Measurements from ENCODE around the gene PLCH1.

The PLCH1 gene

GRCh38 chr3:155453512-155453911, 291.4 kb downstream of the PLCH1 start:
- no peak for DNase-seq

- DNase-seq, result no peak
These were observed 295.1 kb downstream of the PLCH1 start for GRCh38 chr3:155449613-155450267.

GRCh38 chr3:155448531-155448930, 296.3 kb downstream of the PLCH1 start:
- DNase-seq, result no peak

GRCh38 chr3:155446366-155446765, 298.5 kb downstream of the PLCH1 start:
- no peak for DNase-seq

- DNase-seq, result no peak
These were observed 300.1 kb downstream of the PLCH1 start for GRCh38 chr3:155444771-155445170.

- DNase-seq, result no peak
These were observed 301.1 kb downstream of the PLCH1 start for GRCh38 chr3:155443815-155444214.

GRCh38 chr3:155442072-155442471, 302.8 kb downstream of the PLCH1 start:
- DNase-seq, result no peak

- no peak for DNase-seq
These were observed 303.4 kb downstream of the PLCH1 start for GRCh38 chr3:155441506-155441905.

GRCh38 chr3:155441026-155441425, 303.8 kb downstream of the PLCH1 start:
- DNase-seq, result no peak

GRCh38 chr3:155435821-155436220, 309.1 kb downstream of the PLCH1 start:
- DNase-seq, result no peak

GRCh38 chr3:155431856-155432570, 312.9 kb downstream of the PLCH1 start:
- DNase-seq, result no peak

GRCh38 chr3:155428563-155428962, 316.3 kb downstream of the PLCH1 start:
- no peak for DNase-seq

GRCh38 chr3:155426524-155427230, 318.2 kb downstream of the PLCH1 start:
- DNase-seq, result no peak

- DNase-seq, result no peak
These were observed 319.5 kb downstream of the PLCH1 start for GRCh38 chr3:155425396-155425795.

GRCh38 chr3:155424323-155424710, 320.6 kb downstream of the PLCH1 start:
- no peak for DNase-seq

- no peak for DNase-seq
These were observed 321.1 kb downstream of the PLCH1 start for GRCh38 chr3:155423526-155424322.

GRCh38 chr3:155420881-155421486, 323.9 kb downstream of the PLCH1 start:
- no peak for DNase-seq

GRCh38 chr3:155420406-155420805, 324.5 kb downstream of the PLCH1 start:
- no peak for DNase-seq

- DNase-seq, result no peak
These were observed 326.5 kb downstream of the PLCH1 start for GRCh38 chr3:155418407-155418806.

GRCh38 chr3:155417119-155417517, 327.8 kb downstream of the PLCH1 start:
- no peak for DNase-seq

- peak; percentile 38 for DNase-seq
These were observed 328.3 kb downstream of the PLCH1 start for GRCh38 chr3:155416500-155417118.

GRCh38 chr3:155412904-155413303, 332.0 kb downstream of the PLCH1 start:
- DNase-seq, result no peak

Data from NCI-H226 (cell line).